OCI-LY1 (cell line): ENCODE data around the gene MGST3.

Source experiments
- CTCF ChIP-seq: fragments of 200-600 bp; sonication (generic), shearing (Covaris generic); IDR thresholded peaks from 2 replicates; pipeline ENCODE4 v1.5.1; 2017; ENCODE audit warnings: mild to moderate bottlenecking, antibody characterized with exemption, low read length, moderate library complexity, mixed read lengths
- EZH2 ChIP-seq: fragments of 200-600 bp; sonication (generic), shearing (Covaris generic); IDR thresholded peaks from 2 replicates; pipeline ENCODE4 v1.8.0; 2017; ENCODE audit warnings: borderline replicate concordance, mixed run types, mild to moderate bottlenecking, antibody characterized with exemption, low read length, moderate library complexity, mixed read lengths

GRCh38 chr1:165675794-165676193 is 44.8 kb downstream of the MGST3 start:
- TF ChIP-seq EZH2 (no peak), CTCF (no peak)
